DMS 273 (cell line): Measurements from ENCODE around the gene CACNA2D4.

Source experiments
- DNase-seq: peaks from one replicate; lab custom pipeline; 2025; ENCODE audit not compliant: unreplicated experiment; lab: John Stamatoyannopoulos, UW

Gene CACNA2D4

DNA sequence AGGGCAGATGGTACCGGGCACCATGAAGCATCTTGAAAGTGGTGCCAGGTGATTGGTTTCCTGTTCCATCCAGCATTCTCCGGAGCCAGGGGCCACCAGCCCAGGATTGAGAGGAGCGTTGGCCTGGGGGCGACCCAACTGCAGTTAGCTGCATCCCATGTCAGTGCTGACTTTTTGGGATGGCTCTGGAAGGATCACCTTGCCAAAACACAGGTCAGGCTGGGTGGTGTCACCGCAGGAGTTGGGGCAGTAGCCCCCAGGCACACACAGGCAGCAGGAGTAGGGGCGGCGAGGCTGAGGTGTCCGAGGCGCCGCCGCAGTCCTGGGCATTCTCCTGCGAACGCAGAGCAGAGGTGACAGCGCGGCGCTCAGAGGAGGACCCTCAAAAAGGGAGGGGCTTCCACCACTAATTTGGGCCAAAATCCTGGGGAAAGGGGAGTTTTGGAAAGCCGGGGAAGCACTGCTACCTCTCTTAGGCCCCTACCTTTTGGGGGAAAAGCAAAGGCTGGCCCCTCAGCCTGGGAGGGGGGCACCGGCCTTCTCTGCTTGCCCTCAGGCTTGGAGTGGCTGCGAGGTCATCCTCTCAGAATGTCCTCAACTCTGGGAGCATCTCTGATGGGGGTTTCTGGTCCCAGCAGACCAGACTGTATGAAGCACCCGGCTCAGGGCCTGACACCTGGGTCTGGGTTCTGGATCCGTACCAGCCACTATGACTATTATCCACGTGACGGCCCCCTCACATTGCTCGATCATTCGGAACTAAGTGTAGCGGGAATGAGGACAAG, 124.8 kb downstream of the CACNA2D4 start:
- DNase-seq = no peak

DNA sequence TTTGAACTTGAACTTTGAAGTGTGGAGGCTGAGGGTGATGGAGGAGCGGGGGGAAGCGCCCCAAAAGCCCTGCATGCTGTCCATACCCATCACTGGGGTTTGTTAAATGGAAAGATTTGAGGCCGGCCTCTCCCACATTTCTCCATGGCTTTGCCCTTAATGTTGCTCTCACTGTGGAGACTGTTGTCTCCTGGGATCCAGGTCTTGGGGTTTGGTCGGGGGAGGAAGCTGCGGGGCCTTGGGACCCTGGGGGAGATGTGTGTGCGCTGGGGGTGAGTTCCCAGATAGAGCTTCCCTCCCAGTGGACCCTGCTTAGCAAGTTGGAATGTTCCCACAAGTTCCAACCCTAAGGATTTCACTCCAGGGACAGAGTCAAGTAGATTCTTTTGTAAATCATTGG, 126.0 kb downstream of the CACNA2D4 start:
- DNase-seq = no peak

DNA sequence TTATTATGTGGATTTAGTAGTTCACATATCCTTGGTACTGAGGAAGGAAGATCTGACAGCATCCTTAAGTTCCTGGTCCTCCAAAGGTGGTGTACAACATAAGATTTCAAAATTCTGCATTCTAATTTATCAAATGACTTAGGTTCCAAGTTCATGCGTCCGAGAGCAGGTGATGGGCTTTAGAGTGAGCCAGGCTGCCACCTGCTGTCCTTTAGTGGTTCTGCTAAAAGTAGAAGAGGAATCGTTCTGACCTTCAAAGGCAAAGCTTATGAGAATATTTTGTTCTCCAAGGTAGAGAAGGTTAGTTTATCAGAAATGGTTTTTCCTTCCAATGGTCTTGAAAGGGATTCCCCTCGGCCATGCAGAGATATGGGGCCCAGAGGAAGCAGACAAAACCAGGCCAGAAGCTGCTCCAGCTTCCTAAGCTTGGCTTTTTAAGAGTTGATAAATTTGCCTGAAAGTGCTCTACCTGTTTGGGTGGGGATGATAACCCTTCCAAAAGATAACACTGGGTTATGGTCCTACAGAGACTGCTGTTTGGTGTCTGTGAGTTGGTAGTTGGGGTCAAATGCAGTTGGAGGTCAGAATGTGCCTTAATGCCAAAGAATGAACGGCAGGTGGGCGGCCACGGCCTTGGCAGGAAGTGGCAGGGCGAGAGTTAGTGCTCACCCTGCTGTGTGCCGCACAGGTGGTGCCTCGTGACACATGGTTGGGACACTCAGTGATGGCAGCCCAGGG, 127.2 kb downstream of the CACNA2D4 start:
- DNase-seq = peak; percentile 74

DNA sequence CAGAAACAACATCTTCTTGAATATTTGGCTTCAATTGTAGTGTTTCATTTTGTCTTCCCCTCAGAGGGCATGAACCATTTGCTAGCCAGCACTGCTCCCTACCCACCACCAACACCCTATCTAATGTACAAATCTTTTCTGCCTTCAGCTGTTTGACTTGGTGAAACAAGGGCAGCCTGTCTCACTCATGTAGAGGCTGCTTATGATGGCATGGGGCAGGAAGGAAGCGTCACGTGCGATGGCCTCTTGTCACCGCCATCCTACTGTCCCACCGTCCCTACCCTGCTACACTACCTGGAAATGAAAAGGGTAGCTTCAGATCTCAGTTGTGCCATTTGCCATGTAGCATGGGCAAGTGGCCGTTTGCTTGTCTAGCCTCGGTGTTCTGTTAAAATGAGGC, 128.0 kb downstream of the CACNA2D4 start:
- no peak for DNase-seq

DNA sequence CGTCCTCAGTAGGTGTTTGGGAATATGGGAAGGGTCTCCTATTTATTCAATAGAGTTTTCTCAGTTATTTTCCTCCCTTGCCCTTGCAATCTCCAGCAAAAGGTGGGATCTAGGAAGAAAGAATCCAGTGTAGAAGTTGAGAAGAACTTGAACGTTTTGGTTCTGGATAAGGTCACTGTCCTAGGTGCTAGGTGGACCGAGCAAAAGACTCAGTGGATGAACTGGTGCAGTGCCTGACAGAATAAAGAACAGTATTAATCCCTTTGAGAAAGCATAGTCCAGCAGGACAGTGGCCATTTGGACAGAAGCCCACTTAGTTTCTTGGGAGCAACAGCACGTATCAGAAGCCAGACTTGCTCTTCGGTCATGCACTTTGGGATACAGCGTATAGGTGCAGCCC, 130.7 kb downstream of the CACNA2D4 start:
- no peak for DNase-seq

DNA sequence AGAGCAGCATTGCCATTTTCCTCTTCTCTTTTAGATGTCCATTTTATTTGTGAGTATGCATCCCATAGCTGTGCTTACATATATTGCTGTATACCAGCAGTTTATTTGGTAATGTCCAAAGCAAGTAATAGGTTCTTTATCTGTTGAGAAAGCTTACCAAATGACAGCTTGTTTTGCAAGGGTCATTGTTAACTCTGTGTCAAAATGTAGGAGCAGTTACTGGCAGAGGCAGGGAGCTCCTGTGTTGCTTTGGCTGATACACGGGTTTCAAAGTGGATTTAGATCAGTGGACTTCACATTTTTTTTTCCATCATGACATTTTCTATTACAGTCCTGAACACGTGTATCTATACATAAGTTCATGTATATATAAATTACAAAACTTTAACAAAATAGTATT, 136.2 kb downstream of the CACNA2D4 start:
- no peak for DNase-seq

DNA sequence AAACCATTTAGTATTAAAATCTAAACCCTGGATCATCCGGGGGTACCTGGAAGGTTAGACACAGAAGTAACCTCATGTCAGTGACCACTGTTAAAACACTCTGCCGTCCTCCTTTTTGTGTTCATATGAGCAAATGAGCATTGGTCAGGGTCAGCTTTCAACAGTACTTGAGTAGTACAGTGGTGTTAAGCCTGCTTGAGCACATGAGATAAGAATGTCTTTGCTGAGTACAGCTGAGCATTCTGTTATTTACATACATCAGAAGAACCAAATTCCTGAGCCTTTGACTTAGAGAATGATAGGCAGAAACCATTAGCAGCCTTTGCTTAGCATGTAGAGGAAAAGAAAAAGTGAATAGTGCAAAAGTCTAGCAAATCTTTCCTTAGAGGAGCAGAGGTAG, 136.7 kb downstream of the CACNA2D4 start:
- no peak for DNase-seq

DNA sequence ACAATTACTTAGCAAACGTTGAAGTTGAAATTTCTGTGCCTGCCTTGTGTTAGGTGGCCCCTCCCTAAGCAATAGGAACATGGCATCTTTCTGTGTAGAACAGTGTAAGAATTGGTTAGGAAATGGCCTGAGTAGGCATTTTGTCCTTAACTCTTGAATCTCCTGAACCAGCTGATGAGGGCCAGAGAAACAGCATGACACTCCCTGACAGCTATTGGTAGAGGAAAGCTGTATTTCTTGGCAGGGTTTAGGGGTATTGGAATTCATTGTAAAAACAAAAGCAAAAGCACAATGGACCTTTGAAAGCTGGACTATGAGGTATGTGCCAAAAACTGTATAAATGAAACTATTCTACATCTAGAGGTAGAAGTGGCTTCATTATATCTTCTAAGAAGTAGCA, 138.7 kb downstream of the CACNA2D4 start:
- no peak for DNase-seq

DNA sequence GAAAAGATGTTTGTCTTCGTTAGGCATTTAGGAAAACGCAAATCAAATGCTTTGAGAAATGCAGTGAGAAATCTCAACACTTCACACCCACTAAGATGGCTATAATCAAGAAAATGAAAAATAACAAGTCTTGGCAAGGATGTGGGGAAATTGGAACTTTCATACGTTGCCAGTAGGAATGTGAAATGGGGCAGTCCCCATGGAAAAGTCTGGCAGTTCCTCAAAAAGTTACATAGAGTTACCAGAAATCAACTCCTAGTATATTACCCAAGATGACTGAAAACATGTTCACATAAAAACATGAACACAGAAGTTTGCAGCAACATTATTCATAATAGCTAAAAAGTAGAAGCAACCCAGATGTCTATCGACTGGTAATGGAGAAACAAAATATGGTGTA, 139.5 kb downstream of the CACNA2D4 start:
- DNase-seq = no peak

DNA sequence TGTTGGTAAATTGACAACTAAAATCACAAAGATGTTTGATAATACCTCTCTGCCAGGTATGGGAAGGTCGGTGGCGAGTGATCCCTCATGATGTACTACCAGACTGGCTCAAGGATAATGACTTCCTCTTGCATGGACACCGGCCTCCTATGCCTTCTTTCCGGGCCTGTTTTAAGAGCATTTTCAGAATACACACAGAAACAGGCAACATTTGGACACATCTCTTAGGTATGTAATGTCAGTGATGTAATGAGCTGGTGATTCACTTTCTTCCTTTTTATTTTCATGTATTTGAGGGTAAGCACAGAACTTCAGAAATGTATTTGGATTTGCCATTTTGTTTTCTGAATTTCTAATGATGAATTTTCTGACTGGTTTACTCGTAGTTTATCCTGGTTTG, 140.7 kb downstream of the CACNA2D4 start:
- DNase-seq = no peak

DNA sequence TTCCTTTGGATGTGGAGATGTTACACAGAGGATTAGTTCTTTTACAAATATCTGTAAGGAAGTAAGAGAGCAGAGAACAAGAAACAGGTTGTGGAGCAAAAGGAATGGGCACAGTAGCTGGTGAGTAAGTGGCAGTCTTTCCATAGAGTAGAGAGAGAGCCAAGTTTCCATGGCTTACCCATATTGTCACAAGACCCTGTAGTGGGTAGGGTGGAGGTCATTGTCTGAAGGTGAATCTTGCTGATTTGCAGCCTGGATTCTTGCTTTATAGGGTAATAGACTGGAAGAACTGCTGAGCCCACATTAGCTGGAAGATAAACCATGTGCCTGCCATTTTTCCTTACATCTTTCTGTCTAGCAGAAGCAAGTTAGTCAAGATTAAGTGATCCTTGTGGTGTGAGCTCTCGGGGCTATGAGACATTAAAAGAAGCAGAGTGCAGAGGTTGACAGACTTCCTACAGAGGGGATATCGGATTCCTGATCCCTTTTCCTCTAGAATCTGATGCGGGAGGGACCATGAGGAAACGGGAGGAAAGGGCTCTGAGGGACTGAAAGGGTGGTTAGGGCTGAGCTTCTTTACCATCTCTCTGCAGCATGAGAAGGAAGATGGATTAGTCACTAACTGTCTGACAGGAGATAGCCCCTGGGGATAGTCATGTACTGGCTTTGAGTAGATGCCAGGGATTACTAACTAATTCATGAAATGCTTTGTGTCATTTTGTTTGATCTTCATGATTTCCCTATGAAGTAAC, 142.1 kb downstream of the CACNA2D4 start:
- DNase-seq = no peak

DNA sequence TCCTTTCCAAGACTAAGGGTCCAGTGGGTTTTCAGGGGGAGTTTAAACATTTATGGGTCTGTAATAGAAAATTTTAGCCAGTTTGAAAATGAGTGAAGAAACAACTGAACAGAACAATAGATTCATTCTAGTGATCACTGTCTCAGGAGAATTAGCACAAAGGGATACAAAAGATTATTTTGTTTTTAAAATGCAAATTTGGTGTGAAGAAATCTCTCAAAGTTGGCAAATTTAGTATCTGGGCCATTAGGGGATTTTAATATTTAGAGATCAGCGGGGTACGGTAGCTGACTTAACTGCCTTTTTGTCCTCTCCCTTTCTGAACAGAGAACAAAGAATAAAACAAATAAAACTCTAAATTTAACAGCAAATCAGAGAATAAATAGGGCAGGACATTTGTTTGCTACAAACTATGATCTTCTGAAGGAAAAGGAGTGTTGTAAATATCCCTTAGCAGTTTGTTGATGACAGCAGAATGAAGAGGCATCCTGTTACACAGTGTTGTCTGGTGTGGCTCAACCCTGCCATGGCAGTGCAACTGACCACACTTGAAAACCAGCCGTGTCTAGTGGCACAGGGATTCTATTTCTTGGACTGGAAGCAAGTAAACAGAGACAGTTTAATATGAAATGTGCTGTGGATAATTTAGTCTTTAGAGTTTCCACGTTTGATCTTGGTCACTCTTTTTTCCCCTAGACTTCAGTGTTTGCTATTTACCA, 144.4 kb downstream of the CACNA2D4 start:
- no peak for DNase-seq

DNA sequence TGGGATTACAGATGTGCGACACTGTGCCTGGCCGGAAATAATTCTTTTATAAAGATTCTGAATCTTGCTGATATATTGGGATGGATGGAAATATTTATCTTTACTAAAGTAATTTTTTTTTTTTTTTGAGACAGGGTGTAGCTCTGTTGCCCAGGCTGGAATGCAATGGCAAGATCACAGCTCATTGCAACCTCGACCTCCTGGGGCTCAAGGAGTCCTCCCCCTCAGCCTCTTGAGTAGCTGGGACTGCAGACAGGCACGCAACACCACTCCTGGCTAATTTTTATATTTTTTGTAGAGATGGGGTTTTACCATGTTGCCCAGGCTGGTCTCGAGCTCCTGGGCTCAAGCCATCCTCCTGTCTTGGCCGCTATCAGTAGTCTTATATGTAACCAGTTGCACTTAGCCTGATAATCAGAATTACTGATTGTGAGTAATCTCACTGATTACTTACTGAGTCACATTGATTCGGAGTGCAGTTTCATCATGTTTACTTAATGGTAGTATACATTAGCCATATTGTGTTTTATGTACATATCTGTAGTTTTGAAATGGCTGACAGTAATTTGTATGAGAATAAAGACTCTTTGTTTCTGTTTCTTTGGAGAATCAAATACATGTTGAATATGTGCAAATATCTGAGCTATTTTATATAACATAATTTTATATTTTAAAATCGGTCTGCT, 148.5 kb downstream of the CACNA2D4 start:
- DNase-seq = no peak

DNA sequence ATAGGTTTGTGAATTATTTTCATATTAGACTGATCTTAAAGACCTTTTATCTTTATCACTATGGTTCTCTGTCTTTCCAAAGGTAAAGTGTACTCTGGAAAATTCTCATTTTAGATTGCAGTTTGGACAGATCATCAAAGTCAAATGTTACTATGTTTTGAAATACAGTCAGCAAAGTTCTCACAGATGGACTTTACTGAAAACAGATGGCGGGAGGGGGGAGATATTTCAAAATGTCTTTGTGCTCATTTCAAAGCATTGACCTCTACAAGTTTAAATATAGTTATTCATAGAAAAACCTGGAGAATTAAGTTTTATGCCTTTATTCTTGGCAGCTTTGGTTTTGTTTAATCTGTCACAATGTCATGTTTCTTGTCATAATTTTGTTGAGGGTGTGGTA, 149.8 kb downstream of the CACNA2D4 start:
- peak; percentile 84 for DNase-seq

DNA sequence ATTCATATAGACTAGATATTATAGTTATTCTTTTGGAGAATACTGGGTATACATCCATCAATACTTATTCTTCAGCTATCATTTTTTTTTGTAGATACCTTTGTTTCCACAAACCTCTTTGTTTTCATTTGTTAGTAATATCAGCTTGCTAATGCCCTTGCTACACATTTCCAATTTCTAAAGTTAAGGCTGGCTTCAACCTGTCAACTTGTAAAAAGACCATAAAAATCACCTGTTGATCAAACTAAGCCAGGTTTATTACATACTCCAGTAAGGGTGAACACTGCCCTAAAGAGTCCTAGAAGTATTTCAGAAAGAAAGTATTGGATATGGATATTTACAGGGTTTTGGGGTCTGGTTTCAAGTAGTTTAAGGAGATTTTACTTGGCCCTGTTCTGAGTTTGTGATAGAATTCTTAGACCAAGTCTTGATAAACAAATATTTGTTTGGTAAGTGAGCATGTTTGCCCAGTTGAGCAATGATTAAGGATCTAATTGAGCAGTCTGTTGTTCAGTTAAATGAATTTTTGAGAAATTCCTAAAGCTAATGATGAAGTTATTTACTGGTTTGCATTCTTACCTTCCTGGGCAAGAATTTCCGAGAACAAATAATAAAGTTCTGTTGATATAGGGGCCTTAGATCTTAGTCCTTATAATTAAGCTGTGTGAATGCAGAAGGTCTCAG, 150.9 kb downstream of the CACNA2D4 start:
- no peak for DNase-seq

DNA sequence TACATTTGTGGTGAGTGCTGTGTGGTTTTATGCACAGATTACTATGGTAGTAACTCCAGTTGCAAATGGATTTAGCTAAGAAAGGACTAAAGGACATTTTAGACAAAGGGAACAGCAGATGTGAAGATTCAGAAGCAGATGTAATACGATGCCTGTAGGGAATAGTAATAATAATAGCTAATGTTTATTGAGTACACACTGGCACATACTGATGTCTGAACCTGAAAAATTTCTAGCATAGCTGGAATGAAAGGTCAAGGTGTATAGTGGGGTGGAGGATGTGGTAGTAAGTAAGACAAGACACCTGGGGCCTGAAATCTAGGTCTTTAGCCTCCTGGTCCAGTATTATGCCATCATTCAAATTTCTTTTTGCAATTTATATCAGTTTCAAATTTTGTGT, 152.3 kb downstream of the CACNA2D4 start:
- peak; percentile 24 for DNase-seq

DNA sequence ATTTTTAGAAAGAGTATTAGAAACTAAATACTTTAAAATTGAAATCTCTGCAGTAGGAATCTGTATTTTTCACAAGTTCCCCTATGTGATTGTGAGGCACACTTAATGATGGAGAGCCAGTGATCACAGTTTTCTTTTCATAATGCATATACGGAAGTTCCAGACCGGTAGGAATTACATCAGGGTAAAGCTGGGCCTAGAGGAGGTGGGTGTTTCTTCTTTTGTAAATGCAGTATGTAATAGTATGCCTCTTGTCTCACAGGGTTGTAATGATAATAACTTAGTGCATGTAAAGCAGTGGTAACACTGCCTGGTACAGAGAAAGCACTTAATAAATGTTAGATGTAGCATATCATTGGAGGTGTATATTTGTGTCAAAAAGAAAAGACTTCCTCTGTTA, 155.3 kb downstream of the CACNA2D4 start:
- DNase-seq = no peak

DNA sequence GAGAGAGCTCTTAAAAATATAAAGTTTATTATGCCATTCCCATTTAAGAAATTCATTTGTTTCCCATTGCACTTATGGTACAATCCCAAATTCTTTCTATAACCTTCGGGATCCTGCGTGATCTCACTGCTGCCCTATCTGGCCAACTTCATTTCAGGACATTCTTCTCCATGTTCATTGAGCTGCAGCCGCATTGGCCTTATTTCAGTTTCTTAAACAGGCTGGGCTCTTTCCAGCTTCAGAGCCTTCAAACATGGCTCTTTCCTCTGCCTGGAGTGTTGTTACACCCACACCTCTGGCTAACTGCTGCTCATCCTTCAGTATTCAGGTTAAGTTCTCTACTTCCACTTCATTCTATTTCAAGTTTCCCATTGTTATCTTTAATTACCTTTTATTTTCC, 156.6 kb downstream of the CACNA2D4 start:
- DNase-seq = no peak

DNA sequence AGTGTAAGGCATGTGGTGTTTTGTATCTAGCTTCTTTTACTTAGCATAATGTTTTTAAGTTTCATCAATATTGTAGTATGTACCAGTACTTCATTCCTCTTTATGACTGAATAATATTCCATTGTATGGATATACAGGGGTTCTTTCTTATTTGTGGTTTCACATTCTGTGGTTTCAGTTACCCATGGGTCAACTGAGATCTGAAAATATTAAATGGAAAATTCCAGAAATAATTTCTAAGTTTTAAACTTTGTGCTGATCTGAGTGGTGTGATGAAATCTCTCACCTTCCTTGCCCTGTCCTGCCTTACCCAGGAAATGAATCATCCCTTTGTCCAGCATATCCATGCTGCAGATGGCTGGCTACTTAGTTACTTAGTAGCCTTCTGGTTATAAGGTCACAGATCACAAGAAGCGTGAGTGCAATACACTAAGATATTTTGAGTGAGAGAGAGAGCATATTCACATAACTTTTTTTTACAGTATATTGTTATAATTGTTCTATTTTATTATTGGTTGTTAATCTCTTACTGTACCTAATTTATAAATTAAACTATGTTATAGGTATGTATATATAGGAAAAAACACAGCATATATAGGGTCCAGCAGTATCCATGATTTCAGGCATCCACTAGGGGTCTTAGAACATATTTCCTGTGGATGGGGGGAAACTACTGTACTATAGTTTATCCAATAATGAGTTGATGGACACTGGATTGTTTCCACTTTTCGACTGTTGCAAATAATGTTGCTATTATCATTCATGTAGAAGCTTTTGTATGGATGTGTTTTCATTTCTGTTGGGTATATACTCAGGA, 157.7 kb downstream of the CACNA2D4 start:
- DNase-seq = no peak
